HG02884 (cell line): ENCODE data around the gene EDDM13.
"Not testable (repeated sequence)": the region's sequence is repeated elsewhere in the genome, so short reads cannot be mapped to it uniquely, and the experiment has no call there.

ENCODE experiments used
- ATAC-seq: cut with Tn5 transposase; IDR thresholded peaks from one replicate; pipeline ENCODE4 v1.9.1; 2021; ENCODE audit warnings: mild to moderate bottlenecking, moderate library complexity; ENCODE audit not compliant: unreplicated experiment

EDDM13 gene

GRCh38 chr19:56272161-56272798, at the start of gene EDDM13:
TSS of gene EDDM13 (plus strand) at chr19:56272748. CDS start at chr19:56272835, 87 bp downstream.
- ATAC-seq: no peak

GRCh38 chr19:56222901-56223300, 49.6 kb upstream of the EDDM13 start:
- ATAC-seq: no peak

GRCh38 chr19:56223481-56223880, 49.1 kb upstream of the EDDM13 start:
- ATAC-seq: no peak

GRCh38 chr19:56245121-56245740, 27.3 kb upstream of the EDDM13 start:
- no peak for ATAC-seq

- ATAC-seq: not testable (repeated sequence)
Measured at GRCh38 chr19:56245764-56246163, 26.8 kb upstream of the EDDM13 start.

- ATAC-seq: not testable (repeated sequence)
Measured at GRCh38 chr19:56248736-56249338, 23.7 kb upstream of the EDDM13 start.

GRCh38 chr19:56252699-56253422, 19.7 kb upstream of the EDDM13 start:
- ATAC-seq: no peak

- ATAC-seq: no peak
Measured at GRCh38 chr19:56253737-56254136, 18.8 kb upstream of the EDDM13 start.

- no peak for ATAC-seq
Measured at GRCh38 chr19:56258272-56258671, 14.3 kb upstream of the EDDM13 start.

- ATAC-seq: no peak
Measured at GRCh38 chr19:56261145-56261544, 11.4 kb upstream of the EDDM13 start.

- not testable (repeated sequence) for ATAC-seq
Measured at GRCh38 chr19:56261932-56262331, 10.6 kb upstream of the EDDM13 start.

- ATAC-seq: no peak
Measured at GRCh38 chr19:56263319-56263718, 9.2 kb upstream of the EDDM13 start.

- ATAC-seq: no peak
Measured at GRCh38 chr19:56266051-56266450, 6.5 kb upstream of the EDDM13 start.

GRCh38 chr19:56269348-56269747, 3.2 kb upstream of the EDDM13 start:
- ATAC-seq: no peak

GRCh38 chr19:56270676-56271075, 1.9 kb upstream of the EDDM13 start:
- ATAC-seq: no peak

GRCh38 chr19:56271151-56271550, 1.4 kb upstream of the EDDM13 start:
- ATAC-seq: no peak

- no peak for ATAC-seq
Measured at GRCh38 chr19:56273563-56274117, 1.1 kb downstream of the EDDM13 start.

GRCh38 chr19:56282809-56283208, 10.3 kb downstream of the EDDM13 start:
- no peak for ATAC-seq

- no peak for ATAC-seq
Measured at GRCh38 chr19:56284746-56285145, 12.2 kb downstream of the EDDM13 start.

GRCh38 chr19:56290104-56290503, 17.6 kb downstream of the EDDM13 start:
- ATAC-seq: no peak

- no peak for ATAC-seq
Measured at GRCh38 chr19:56291867-56292266, 19.3 kb downstream of the EDDM13 start.
